K562 (cell line): Measurements from ENCODE around the gene RUFY2. TPM values are rescaled to one million over a fixed set of nuclear protein-coding genes. Genes with fewer than 3 reads are reported as not detected.
A peak's percentile ranks its signal among the peaks of the same experiment; 100 is the strongest.

ENCODE experiments used
- ARNT ChIP-seq, 2 experiments: fragments of 450-650 bp; IDR thresholded peaks; 2 replicates each; pipeline ENCODE4 v1.6.1; 2016; ENCODE audit warnings: mild to moderate bottlenecking in 1 of 2
- CLOCK ChIP-seq: fragments of 250-450 bp; sonication (Bioruptor Pico); IDR thresholded peaks from 2 replicates; pipeline ENCODE4 v1.4.0; 2020; ENCODE audit warnings: mild to moderate bottlenecking, moderate library complexity, borderline replicate concordance
- ELF1 ChIP-seq: fragments of 200-800 bp; sonication (Bioruptor generic); IDR thresholded peaks from 2 replicates; pipeline ENCODE4 v1.6.1; 2016; ENCODE audit warnings: missing genetic modification characterization, missing compliant biosample characterization
- FOXJ2 ChIP-seq: fragments of 200-800 bp; sonication (Bioruptor generic); IDR thresholded peaks from 2 replicates; pipeline ENCODE4 v1.6.1; 2016; ENCODE audit warnings: missing genetic modification characterization, missing compliant biosample characterization
- MTA2 ChIP-seq: fragments of 450-650 bp; IDR thresholded peaks from 2 replicates; pipeline ENCODE4 v1.6.1; 2016; ENCODE audit warnings: low read depth
- SP2 ChIP-seq: IDR thresholded peaks from 2 replicates; pipeline ENCODE4 v1.6.1; 2011; ENCODE audit warnings: mild to moderate bottlenecking, low read depth, low read length, moderate library complexity; ENCODE audit not compliant: poor library complexity, severe bottlenecking; ENCODE audit errors: extremely low read depth
- STAT6 ChIP-seq: sonication (generic); formaldehyde crosslinking; IDR thresholded peaks from 2 replicates; pipeline ENCODE4 v1.8.1; 2023; ENCODE audit warnings: mild to moderate bottlenecking, missing genetic modification reagents
- TFE3 ChIP-seq: fragments of 450-650 bp; formaldehyde crosslinking; IDR thresholded peaks from 2 replicates; pipeline ENCODE4 v1.4.0; 2020; ENCODE audit warnings: mild to moderate bottlenecking, mixed read lengths
- THRAP3 ChIP-seq: fragments of 450-650 bp; IDR thresholded peaks from 2 replicates; pipeline ENCODE4 v1.6.1; 2016; ENCODE audit warnings: mild to moderate bottlenecking, inconsistent platforms, borderline replicate concordance
- USF1 ChIP-seq: sonication (generic); formaldehyde crosslinking; IDR thresholded peaks from 2 replicates; pipeline ENCODE4 v1.9.0; 2022; ENCODE audit warnings: mild to moderate bottlenecking, missing genetic modification reagents
- USF2 ChIP-seq: sonication (generic); formaldehyde crosslinking; IDR thresholded peaks from 2 replicates; pipeline ENCODE4 v1.5.0; 2020; ENCODE audit warnings: missing genetic modification reagents
- ZFP30 ChIP-seq: fragments of 250-450 bp; sonication (Bioruptor Pico); IDR thresholded peaks from 2 replicates; pipeline ENCODE4 v1.8.0; 2022; ENCODE audit warnings: moderate library complexity, mild to moderate bottlenecking, inconsistent platforms, borderline replicate concordance
- ZKSCAN8 ChIP-seq: fragments of 200-800 bp; sonication (Bioruptor generic); IDR thresholded peaks from 2 replicates; pipeline ENCODE4 v1.6.1; 2016; ENCODE audit warnings: missing genetic modification characterization, missing compliant biosample characterization
- ZNF165 ChIP-seq: fragments of 250-450 bp; sonication (Bioruptor Pico); IDR thresholded peaks from 2 replicates; pipeline ENCODE4 v1.4.0; 2020; ENCODE audit warnings: borderline replicate concordance
- ZNF3 ChIP-seq: fragments of 250-450 bp; sonication (Bioruptor Pico); IDR thresholded peaks from 2 replicates; pipeline ENCODE4 v1.5.0; 2021; ENCODE audit warnings: mild to moderate bottlenecking, moderate library complexity
- ZNF408 ChIP-seq: fragments of 250-450 bp; sonication (Bioruptor Pico); IDR thresholded peaks from 2 replicates; pipeline ENCODE4 v1.4.0; 2020; ENCODE audit warnings: low read depth, mild to moderate bottlenecking, moderate library complexity
- polyA plus RNA-seq, 8 experiments: library from polyadenylated mRNA; depleted of rRNA in 4 of 8; stranded (reverse) in 5 of 8; unstranded in 3 of 8; fragments of >200 nt; fragmentation: Nextera tagmentation in 2 of 8; fragmentation: Illumina TruSeq in 1 of 8; extraction: Ambion mirVana in 2 of 8; extraction: Trizol in 1 of 8; gene quantifications; 2 replicates each; pipeline versions ENCODE4 v1.2.1 to v1.2.3, GENCODE V29; 2011 to 2014; ENCODE audit warnings: inconsistent platforms in 1 of 8, missing spikeins in 1 of 8
- total RNA-seq, 7 experiments: library from RNA; depleted of rRNA in 6 of 7; stranded (reverse); fragments of >200 nt in 6 of 7; fragmentation: Illumina TruSeq in 2 of 7; extraction: Trizol in 2 of 7; gene quantifications; 2 replicates each; pipeline versions ENCODE4 v1.2.1 to v1.2.3, GENCODE V29; 2011 to 2021; ENCODE audit warnings: low replicate concordance in 1 of 7

RUFY2 gene
- total and polyA plus RNA-seq, 9 of the 15 experiments (the other 6 are each of a cell fraction or from before 2014, with no cell fraction given), result 3.7 to 20.1 (median 12.6) TPM

GRCh38 chr10:68327889-68328786 lies 78.9 kb downstream of the RUFY2 start (continued):
- TF ChIP-seq CLOCK, result 0 out of 2 replicates have a peak, but pooled peaks have one; percentile 65
- 0 out of 2 replicates have a peak, but pooled peaks have one; percentile 49 for TF ChIP-seq ZNF3 (CRISPR knock-in tag)
- TF ChIP-seq FOXJ2 (tag), result peak; percentile 89
- peak; percentile 31; the same call in 1 of the 2 replicates for TF ChIP-seq THRAP3
- peak in 1 of 2 experiments; percentile 48; a peak in 1 of 4 replicates for TF ChIP-seq ARNT (IDR thresholded peaks at IDR 0.05)
- TF ChIP-seq ZNF408, result no peak
- peak; percentile 53; the same call in 1 of the 2 replicates for TF ChIP-seq USF1 (CRISPR knock-in tag)
- peak; percentile 65 for TF ChIP-seq USF2 (CRISPR knock-in tag)
- TF ChIP-seq TFE3 (CRISPR knock-in tag), result peak; percentile 93
- TF ChIP-seq SP2, result no peak
- TF ChIP-seq MTA2, result no peak
- TF ChIP-seq ZFP30 (CRISPR knock-in tag), result 0 out of 2 replicates have a peak, but pooled peaks have one; percentile 48
- no peak for TF ChIP-seq ZKSCAN8 (CRISPR knock-in tag)
- no peak for TF ChIP-seq ZNF165 (CRISPR knock-in tag)
- peak; percentile 16; the same call in 1 of the 2 replicates for TF ChIP-seq ELF1
- TF ChIP-seq STAT6, result no peak
